Lower lobe of right lung (tissue), 2 donors: ENCODE results near the gene LGSN. TPM values are rescaled to one million over a fixed set of nuclear protein-coding genes. Genes with fewer than 3 reads are reported as not detected.
"Not testable (repeated sequence)": the region's sequence is repeated elsewhere in the genome, so short reads cannot be mapped to it uniquely, and the experiment has no call there.

Source experiments
- ATAC-seq, 2 donors: fragments of 200-7000 bp; cut with Tn5 transposase; one replicate each; pipeline ENCODE4 v1.9.1; 2020 to 2022; ENCODE audit warnings: mild to moderate bottlenecking in 2 of 2, moderate library complexity in 2 of 2
- DNase-seq: peaks from one replicate; pipeline ENCODE4 v3.0.0-alpha.2; 2020
- H3K27ac ChIP-seq: fragments of 200-600 bp; one replicate; pipeline ENCODE4 v1.8.0; 2022
- H3K27me3 ChIP-seq: fragments of 200-600 bp; one replicate; pipeline ENCODE4 v1.8.0; 2022; ENCODE audit warnings: low read depth
- H3K36me3 ChIP-seq: fragments of 200-600 bp; one replicate; pipeline ENCODE4 v1.8.0; 2022; ENCODE audit warnings: mild to moderate bottlenecking
- H3K4me1 ChIP-seq: fragments of 200-600 bp; one replicate; pipeline ENCODE4 v1.8.0; 2022
- H3K4me3 ChIP-seq: fragments of 200-600 bp; one replicate; pipeline ENCODE4 v1.8.0; 2022; ENCODE audit warnings: mild to moderate bottlenecking
- H3K9me3 ChIP-seq: fragments of 200-600 bp; one replicate; pipeline ENCODE4 v1.8.0; 2022
- intact Hi-C: fragments of 100-400 bp; cut with DNase I; formaldehyde crosslinking; loops from one replicate; pipeline ENCODE4 v1.11.0; 2022
- total RNA-seq: library from RNA; stranded (reverse); fragmentation: NEBNext Ultra II Directional; extraction: Animal tissue kit (Norgen Biotek cat#: 25700); gene quantifications from one replicate; pipeline ENCODE4 v1.2.1, GENCODE V29; 2021
- TF ChIP-seq, protein P1 (sequence below): fragments of 200-600 bp; IDR thresholded peaks from one replicate; pipeline ENCODE4 v1.8.0; 2022; ENCODE audit warnings: antibody characterized with exemption, mild to moderate bottlenecking
- donor health status: DM: no; HTN: yes; CAD: no; lungs with severe emphysema.

LGSN gene
- total RNA-seq, 1 donor from 2014 or later = 1.7 TPM

DNA sequence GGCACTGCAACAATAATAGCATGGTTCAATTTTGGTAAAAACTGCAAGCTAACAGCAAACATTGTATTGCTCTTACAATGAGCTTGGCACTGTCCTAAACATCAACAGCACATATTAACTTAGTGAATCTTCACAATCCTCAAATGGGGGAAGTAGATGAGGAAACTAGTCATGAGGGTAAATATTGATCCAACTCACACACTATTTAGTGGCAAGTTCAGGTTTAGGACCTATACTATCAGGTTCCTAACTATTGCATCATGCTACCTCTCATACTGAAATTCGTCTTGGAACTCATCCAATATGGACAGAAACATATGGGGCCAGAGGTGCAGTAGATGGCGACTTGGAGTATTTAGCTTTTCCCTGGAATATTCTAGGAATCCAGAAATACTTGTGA, 74.4 kb downstream of the LGSN start:
- TF ChIP-seq, protein P1, sequence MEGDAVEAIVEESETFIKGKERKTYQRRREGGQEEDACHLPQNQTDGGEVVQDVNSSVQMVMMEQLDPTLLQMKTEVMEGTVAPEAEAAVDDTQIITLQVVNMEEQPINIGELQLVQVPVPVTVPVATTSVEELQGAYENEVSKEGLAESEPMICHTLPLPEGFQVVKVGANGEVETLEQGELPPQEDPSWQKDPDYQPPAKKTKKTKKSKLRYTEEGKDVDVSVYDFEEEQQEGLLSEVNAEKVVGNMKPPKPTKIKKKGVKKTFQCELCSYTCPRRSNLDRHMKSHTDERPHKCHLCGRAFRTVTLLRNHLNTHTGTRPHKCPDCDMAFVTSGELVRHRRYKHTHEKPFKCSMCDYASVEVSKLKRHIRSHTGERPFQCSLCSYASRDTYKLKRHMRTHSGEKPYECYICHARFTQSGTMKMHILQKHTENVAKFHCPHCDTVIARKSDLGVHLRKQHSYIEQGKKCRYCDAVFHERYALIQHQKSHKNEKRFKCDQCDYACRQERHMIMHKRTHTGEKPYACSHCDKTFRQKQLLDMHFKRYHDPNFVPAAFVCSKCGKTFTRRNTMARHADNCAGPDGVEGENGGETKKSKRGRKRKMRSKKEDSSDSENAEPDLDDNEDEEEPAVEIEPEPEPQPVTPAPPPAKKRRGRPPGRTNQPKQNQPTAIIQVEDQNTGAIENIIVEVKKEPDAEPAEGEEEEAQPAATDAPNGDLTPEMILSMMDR = no peak
- Histone ChIP-seq H3K27ac (no peak overlapping the region), H3K9me3 (no peaks in the 10 kb centered on the region), H3K27me3 (no peaks in the 10 kb centered on the region), H3K36me3 (no peaks in the 10 kb centered on the region), H3K4me3 (no peak overlapping the region), H3K4me1 (no peaks in the 10 kb centered on the region)
- DNase-seq (no peak), ATAC-seq (no peak)
- intact Hi-C loops = no loop called here

DNA sequence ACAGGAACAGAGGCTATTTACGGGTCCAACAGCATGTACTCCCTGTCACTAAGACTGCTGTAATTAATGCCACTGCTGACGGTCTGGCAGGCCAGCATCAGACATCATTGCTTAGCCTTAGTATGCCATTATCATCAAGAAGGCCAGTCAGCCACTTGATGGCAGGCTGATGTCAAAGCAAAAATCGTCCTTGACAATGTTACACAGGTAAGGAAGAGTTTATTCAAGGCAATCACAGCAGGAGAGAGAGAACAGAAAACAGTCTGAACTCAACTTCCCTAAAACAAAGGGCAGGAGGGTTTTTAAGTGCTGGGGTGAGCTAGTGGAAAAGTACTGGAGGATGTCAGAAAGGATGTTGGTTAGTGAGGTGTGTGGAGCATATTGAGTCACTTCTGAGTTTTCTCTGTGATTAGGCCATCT, 83.4 kb downstream of the LGSN start:
- intact Hi-C loops = no loop called here
- DNase-seq = no peak
- no peak for ATAC-seq
- TF ChIP-seq, protein P1 = no peak
- Histone ChIP-seq H3K9me3 (no peaks in the 10 kb centered on the region), H3K36me3 (no peaks in the 10 kb centered on the region), H3K4me1 (no peaks in the 10 kb centered on the region), H3K27ac (no peak overlapping the region), H3K4me3 (no peak overlapping the region), H3K27me3 (no peaks in the 10 kb centered on the region)

DNA sequence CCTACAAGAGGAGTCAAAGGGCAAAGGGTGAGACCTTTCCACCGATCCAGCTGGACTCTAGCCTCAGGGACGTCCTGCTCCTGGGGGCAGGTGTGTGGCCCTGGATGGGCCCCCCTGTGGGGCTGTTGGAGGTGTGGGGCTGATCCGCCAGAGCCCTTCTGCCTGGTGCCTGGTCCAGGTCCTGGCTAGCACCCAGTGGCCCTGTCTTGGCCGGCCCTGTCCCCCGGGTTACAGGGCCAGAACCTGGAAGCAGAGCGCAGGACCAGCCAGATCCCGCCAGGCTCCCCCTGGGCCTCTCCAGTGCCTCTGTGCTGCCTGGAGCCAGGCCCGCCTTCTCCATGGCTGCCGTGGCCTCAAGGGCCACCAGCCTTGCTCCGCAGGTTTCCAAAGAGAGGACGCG, 89.3 kb downstream of the LGSN start:
- H3K27me3 ChIP-seq, H3K4me3 ChIP-seq, H3K4me1 ChIP-seq, intact Hi-C loops, DNase-seq, H3K9me3 ChIP-seq, H3K27ac ChIP-seq, ATAC-seq, H3K36me3 ChIP-seq: not testable (repeated sequence)

DNA sequence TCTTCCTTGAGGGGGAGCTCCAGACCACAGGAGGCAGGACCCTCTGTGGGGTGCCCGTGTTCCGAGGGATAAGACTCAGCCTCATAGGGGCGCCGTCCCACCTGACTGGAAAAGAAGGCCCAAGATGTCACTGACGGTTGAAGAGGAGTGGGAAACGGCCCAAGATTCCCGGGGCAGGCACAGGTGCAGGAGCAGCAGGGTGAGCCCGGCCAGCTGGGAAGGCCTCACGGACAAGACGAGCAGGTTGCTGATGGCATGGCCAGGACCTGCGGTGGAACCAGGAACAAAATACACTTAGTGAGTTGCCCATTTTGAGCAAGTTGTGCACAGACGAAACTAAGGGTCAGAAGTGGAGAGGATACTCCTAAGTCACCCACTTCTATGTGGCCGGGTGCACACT, 89.8 kb downstream of the LGSN start:
- ATAC-seq, H3K36me3 ChIP-seq, intact Hi-C loops, DNase-seq, H3K9me3 ChIP-seq, H3K27me3 ChIP-seq, H3K27ac ChIP-seq, H3K4me1 ChIP-seq, H3K4me3 ChIP-seq: not testable (repeated sequence)

DNA sequence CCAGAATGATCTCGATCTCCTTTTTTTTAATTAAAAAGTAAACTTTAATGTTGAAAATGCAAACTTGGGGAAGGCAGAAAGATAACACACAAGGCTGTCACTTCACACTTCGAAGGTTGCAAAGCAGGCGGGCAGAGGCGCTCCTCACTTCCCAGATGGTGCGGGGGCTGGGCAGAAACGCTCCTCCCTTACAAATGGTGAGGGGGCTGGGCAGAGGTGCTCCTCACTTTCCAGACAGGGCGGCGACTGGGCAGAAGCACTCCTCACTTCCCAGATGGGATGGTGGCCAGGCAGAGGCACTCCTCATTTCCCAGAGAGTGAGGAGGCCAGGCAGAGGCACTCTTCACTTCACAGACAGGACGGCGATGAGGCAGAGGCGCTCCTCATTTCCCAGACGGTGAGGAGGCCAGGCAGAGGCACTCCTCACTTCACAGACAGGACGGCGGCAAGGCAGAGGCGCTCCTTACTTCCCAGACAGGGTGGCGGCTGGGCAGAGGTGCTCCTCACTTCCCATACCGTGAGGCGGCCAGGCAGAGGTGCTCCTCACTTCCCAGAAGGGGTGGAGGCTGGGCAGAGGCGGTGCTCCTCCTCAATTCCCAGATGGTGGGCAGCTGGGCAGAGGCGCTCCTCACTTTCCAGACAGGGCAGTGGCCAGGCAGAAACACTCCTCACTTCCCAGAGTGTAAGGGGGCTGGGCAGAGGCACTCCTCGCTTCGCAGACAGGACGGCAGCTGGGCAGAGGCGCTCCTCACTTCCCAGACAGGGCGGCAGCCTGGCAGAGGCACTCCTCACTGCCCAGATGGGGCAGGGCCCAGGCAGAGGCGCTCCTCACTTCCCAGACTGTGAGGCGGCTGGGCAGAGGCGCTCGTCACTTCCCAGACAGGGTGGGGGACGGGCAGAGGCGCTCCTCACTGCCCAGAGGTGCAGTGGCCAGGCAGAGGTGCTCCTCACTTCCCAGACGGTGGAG, 91.6 kb downstream of the LGSN start:
- intact Hi-C loops, ATAC-seq, H3K36me3 ChIP-seq, H3K4me3 ChIP-seq, H3K27me3 ChIP-seq, H3K4me1 ChIP-seq, H3K27ac ChIP-seq, DNase-seq, H3K9me3 ChIP-seq: not testable (repeated sequence)

DNA sequence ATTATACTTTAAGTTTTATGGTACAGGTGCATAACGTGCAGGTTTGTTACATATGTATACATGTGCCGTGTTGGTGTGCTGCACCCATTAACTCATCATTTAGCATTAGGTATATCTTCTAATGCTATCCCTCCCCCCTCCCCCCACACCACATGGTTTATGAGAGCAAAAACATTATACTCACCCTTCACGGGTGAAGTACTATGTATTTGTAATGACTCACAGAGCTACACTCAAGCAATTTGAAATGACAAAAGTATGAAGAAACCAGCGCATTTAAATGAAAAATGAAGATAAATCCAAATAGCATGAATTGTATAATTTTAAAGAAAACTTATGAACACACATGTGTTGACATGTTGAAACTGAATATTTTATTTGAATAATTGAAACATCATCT, 93.8 kb downstream of the LGSN start:
- DNase-seq, H3K27ac ChIP-seq, H3K9me3 ChIP-seq, H3K27me3 ChIP-seq, H3K4me1 ChIP-seq, ATAC-seq, H3K36me3 ChIP-seq, H3K4me3 ChIP-seq, intact Hi-C loops: not testable (repeated sequence)

Other genes with a start within 250 kb of the LGSN start
- gene FKBP1C, start 108.5 kb downstream of the LGSN start, total RNA-seq = 1.1 TPM